Smooth muscle cell (in vitro differentiated cells): ENCODE results near the gene FASN. TPM values are rescaled to one million over a fixed set of nuclear protein-coding genes. Genes with fewer than 3 reads are reported as not detected.

Experiments used
- DNase-seq: peaks from one replicate; lab custom pipeline; 2025; ENCODE audit not compliant: unreplicated experiment; lab: John Stamatoyannopoulos, UW
- H2AFZ ChIP-seq: fragments of 200-600 bp; sonication (generic); 2 replicates; pipeline ENCODE4 v1.6.0; 2016; ENCODE audit warnings: antibody characterized with exemption, low read depth, mild to moderate bottlenecking
- H3F3A ChIP-seq: fragments of 200-600 bp; sonication (generic); 2 replicates; pipeline ENCODE4 v1.6.0; 2017; ENCODE audit warnings: antibody characterized with exemption, low read depth
- H3K27ac ChIP-seq: fragments of 200-600 bp; sonication (generic); 2 replicates; pipeline ENCODE4 v1.5.1; 2016; ENCODE audit warnings: low read depth, mild to moderate bottlenecking
- H3K27me3 ChIP-seq: fragments of 200-600 bp; sonication (generic); 2 replicates; pipeline ENCODE4 v1.6.1; 2016; ENCODE audit warnings: low read depth, mild to moderate bottlenecking
- H3K36me3 ChIP-seq: fragments of 200-600 bp; sonication (generic); 2 replicates; pipeline ENCODE4 v1.5.1; 2016; ENCODE audit warnings: low read depth
- H3K4me1 ChIP-seq: fragments of 200-600 bp; sonication (generic); 2 replicates; pipeline ENCODE4 v1.5.1; 2016; ENCODE audit warnings: low read depth
- H3K4me2 ChIP-seq: fragments of 200-600 bp; sonication (generic); 2 replicates; pipeline ENCODE4 v1.6.0; 2016; ENCODE audit warnings: mild to moderate bottlenecking
- H3K4me3 ChIP-seq: fragments of 200-600 bp; sonication (generic); 2 replicates; pipeline ENCODE4 v1.5.1; 2016; ENCODE audit warnings: mild to moderate bottlenecking
- H3K79me2 ChIP-seq: fragments of 200-600 bp; sonication (generic); 2 replicates; pipeline ENCODE4 v1.6.0; 2016; ENCODE audit warnings: low read depth, mild to moderate bottlenecking
- H3K9ac ChIP-seq: fragments of 200-600 bp; sonication (generic); 2 replicates; pipeline ENCODE4 v1.6.0; 2016; ENCODE audit warnings: low read depth
- H3K9me3 ChIP-seq: fragments of 200-600 bp; sonication (generic); replicated peaks from 2 replicates; pipeline ENCODE4 v1.5.1; 2016; ENCODE audit warnings: low read depth
- H4K20me1 ChIP-seq: fragments of 200-600 bp; sonication (generic); 2 replicates; pipeline ENCODE4 v1.6.0; 2016; ENCODE audit warnings: low read depth
- WGBS: methylation state at CpG from one replicate; pipeline ENCODE4 v1.1.7; 2016; ENCODE audit warnings: low lambda C conversion rate; 5-methylcytosine and 5-hydroxymethylcytosine counted together
- polyA plus RNA-seq: library from polyadenylated mRNA; unstranded; fragments of >200 nt; fragmentation: Nextera tagmentation; extraction: Ambion mirVana; gene quantifications from 2 replicates; pipeline ENCODE4 v1.2.1, GENCODE V29; 2016
- total RNA-seq: library from RNA; depleted of rRNA; stranded (reverse); fragments of >200 nt; gene quantifications from 2 replicates; pipeline ENCODE4 v1.2.3, GENCODE V29; 2014
- TF ChIP-seq, protein P1 (sequence below): fragments of 200-600 bp; sonication (generic); IDR thresholded peaks from 2 replicates; pipeline ENCODE4 v1.5.1; 2017; ENCODE audit warnings: borderline replicate concordance, mild to moderate bottlenecking, antibody characterized with exemption; ENCODE audit not compliant: insufficient read depth, poor library complexity, severe bottlenecking

Gene FASN
- total and polyA plus RNA-seq, 2 experiments from 2014 or later = 46.6 to 49.3 TPM

DNA sequence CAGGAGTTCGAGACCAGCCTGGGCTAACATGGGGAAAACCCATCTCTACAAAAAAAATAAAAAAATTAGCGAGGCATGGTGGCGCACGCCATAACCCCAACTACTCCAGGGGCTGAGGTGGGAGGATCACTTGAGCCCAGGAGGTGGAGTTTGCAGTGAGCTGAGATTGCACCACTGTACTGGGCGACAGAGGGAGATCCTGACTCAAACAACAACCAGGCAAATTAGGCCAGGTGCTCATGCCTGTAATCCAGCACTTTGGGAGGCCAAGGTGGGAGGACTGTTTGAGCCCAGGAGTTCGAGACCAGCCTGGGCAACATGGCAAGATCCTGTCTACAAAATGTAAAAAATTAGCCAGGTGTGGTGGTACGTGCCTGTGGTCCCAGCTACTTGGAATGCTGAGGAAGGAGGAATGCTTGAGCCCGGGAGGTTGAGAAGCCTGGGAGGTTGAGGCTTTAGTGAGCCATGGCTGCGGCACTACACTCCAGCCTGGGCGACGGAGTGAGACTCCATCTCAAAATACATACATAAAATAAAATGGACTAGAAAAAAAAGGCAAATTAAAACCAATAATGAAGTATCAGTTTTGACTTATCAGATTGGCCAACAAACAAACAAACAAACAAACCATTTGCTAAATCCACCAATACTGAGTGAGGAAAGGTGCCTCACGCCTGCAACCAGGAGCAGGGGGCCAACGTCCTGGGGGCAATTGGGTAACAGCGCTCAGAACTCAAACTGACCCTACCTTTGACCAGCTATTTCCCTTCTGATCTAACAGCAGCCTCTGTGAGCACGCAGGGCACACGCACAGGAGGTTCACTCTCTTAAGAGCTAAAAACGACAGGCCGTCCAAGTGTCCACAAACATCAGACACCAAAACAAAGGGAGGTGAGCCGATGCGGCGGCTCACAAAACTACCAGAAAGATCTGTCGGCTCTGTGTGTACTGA is 19.4 kb upstream of the FASN start:
- no peak overlapping the region for H3K4me3 ChIP-seq
- 92% methylated on average over 22 of the region's 22 CpGs for WGBS

DNA sequence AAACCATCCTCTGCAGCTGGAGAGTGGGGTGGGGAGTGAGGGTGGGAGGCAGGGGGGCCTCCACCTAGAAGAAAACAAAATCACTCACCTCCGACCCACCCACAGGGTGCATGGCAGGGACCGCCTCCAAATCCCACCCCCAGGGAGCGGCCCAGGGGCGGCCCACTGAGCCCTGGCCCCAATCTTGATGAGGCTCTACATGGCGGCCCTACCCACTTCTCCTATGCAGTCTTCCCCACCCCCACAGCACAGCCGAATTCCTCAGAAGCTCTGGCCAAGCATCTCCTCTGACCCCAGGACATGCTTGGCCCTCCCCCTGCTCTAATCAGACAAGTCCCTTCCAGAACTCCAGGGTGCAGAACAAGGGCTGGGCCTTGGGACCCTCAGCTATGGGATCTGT is 18.2 kb upstream of the FASN start:
- Histone ChIP-seq H2AFZ (no peak overlapping the region), H3K4me1 (peaks cover 15% of the 10 kb centered on the region), H3K9me3 (no peaks in the 10 kb centered on the region), H3K27ac (no peak overlapping the region), H3K4me2 (no peak overlapping the region), H3F3A (peaks cover 4% of the 10 kb centered on the region), H3K9ac (no peak overlapping the region), H3K4me3 (no peak overlapping the region), H3K36me3 (no peaks in the 10 kb centered on the region), H3K27me3 (no peaks in the 10 kb centered on the region), H4K20me1 (peaks cover 18% of the 10 kb centered on the region), H3K79me2 (no peaks in the 10 kb centered on the region)
- no peak for DNase-seq
- TF ChIP-seq, protein P1, sequence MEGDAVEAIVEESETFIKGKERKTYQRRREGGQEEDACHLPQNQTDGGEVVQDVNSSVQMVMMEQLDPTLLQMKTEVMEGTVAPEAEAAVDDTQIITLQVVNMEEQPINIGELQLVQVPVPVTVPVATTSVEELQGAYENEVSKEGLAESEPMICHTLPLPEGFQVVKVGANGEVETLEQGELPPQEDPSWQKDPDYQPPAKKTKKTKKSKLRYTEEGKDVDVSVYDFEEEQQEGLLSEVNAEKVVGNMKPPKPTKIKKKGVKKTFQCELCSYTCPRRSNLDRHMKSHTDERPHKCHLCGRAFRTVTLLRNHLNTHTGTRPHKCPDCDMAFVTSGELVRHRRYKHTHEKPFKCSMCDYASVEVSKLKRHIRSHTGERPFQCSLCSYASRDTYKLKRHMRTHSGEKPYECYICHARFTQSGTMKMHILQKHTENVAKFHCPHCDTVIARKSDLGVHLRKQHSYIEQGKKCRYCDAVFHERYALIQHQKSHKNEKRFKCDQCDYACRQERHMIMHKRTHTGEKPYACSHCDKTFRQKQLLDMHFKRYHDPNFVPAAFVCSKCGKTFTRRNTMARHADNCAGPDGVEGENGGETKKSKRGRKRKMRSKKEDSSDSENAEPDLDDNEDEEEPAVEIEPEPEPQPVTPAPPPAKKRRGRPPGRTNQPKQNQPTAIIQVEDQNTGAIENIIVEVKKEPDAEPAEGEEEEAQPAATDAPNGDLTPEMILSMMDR = no peak
- 84% methylated on average over 6 of the region's 6 CpGs for WGBS

More for the DNA sequence above, 19.4 kb upstream of the FASN start:
- H3K9ac ChIP-seq = no peak overlapping the region
- no peaks in the 10 kb centered on the region for H3K27me3 ChIP-seq
- TF ChIP-seq, protein P1 = no peak
- peaks cover 11% of the 10 kb centered on the region for H3F3A ChIP-seq
- no peak overlapping the region for H3K27ac ChIP-seq
- no peak for DNase-seq
- H3K4me2 ChIP-seq = no peak overlapping the region
- peaks cover 23% of the 10 kb centered on the region for H4K20me1 ChIP-seq
- H3K4me1 ChIP-seq = peaks cover 15% of the 10 kb centered on the region
- no peaks in the 10 kb centered on the region for H3K9me3 ChIP-seq
- H2AFZ ChIP-seq = no peak overlapping the region
- H3K79me2 ChIP-seq = no peaks in the 10 kb centered on the region
- no peaks in the 10 kb centered on the region for H3K36me3 ChIP-seq

DNA sequence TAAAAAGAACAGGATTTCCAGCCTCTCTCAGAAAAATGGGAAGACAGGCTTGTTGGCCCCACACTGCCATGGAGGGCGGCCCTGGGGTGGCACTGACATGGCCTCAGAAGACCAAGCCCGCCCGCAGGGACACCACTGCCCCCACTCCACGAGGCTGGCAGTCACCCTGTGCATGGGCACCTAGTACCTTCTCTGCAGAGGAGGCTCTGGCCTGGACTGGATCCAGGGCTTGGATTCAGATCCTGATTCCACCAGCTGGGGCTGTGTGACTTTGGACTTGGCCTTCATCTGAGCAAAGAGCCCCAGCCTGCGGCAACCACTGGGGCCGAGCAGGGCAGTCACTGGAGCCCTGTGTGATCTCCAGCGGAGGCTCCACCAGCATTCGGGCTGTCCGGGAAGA is 16.8 kb upstream of the FASN start:
- TF ChIP-seq, protein P1 = no peak
- H3K27ac ChIP-seq = no peak overlapping the region
- H3K79me2 ChIP-seq = no peaks in the 10 kb centered on the region
- H3K27me3 ChIP-seq = no peaks in the 10 kb centered on the region
- H3F3A ChIP-seq = no peaks in the 10 kb centered on the region
- no peak overlapping the region for H3K9ac ChIP-seq
- H3K4me3 ChIP-seq = no peak overlapping the region
- peaks cover 15% of the 10 kb centered on the region for H3K4me1 ChIP-seq
- WGBS = 93% methylated on average over 9 of the region's 9 CpGs
- H3K9me3 ChIP-seq = no peaks in the 10 kb centered on the region
- H2AFZ ChIP-seq = no peak overlapping the region
- H4K20me1 ChIP-seq = peaks cover 18% of the 10 kb centered on the region
- no peak overlapping the region for H3K4me2 ChIP-seq
- no peaks in the 10 kb centered on the region for H3K36me3 ChIP-seq
- DNase-seq = no peak
